Neural cell (in vitro differentiated cells): ENCODE results near the gene WFS1. TPM values are rescaled to one million over a fixed set of nuclear protein-coding genes. Genes with fewer than 3 reads are reported as not detected.

ENCODE experiments used
- H2AFZ ChIP-seq: fragments of 200-600, 300-800 bp; sonication (generic), shearing (Covaris generic); 2 replicates; pipeline ENCODE4 v1.6.0; 2014; ENCODE audit warnings: low read depth, mild to moderate bottlenecking, antibody characterized with exemption, low read length, moderate library complexity
- H3F3A ChIP-seq: fragments of 200-600 bp; shearing (Covaris generic); 2 replicates; pipeline ENCODE4 v1.6.1; 2016; ENCODE audit warnings: mild to moderate bottlenecking, moderate library complexity, mixed read lengths, antibody characterized with exemption, low read length; ENCODE audit not compliant: insufficient read depth, poor library complexity, severe bottlenecking
- H3K27ac ChIP-seq: fragments of 200-600, 300-800 bp; sonication (generic), shearing (Covaris generic); 2 replicates; pipeline ENCODE4 v1.5.1; 2014; ENCODE audit warnings: mild to moderate bottlenecking, low read length, moderate library complexity
- H3K27me3 ChIP-seq: fragments of 300-800, 200-600 bp; sonication (generic), shearing (Covaris generic); 2 replicates; pipeline ENCODE4 v1.6.0; 2014; ENCODE audit warnings: mild to moderate bottlenecking, low read depth, low read length, moderate library complexity; ENCODE audit not compliant: insufficient read depth
- H3K36me3 ChIP-seq: fragments of 300-800, 200-600 bp; sonication (generic), shearing (Covaris generic); 2 replicates; pipeline ENCODE4 v1.5.1; 2014; ENCODE audit warnings: mild to moderate bottlenecking, antibody characterized with exemption, low read length, moderate library complexity; ENCODE audit not compliant: insufficient read depth
- H3K4me2 ChIP-seq: fragments of 300-800, 200-600 bp; sonication (generic), shearing (Covaris generic); 2 replicates; pipeline ENCODE4 v1.6.0; 2014; ENCODE audit warnings: mild to moderate bottlenecking, low read length
- H3K4me3 ChIP-seq: fragments of 300-800, 200-600 bp; sonication (generic), shearing (Covaris generic); 2 replicates; pipeline ENCODE4 v1.5.1; 2014; ENCODE audit warnings: mild to moderate bottlenecking, low read length, moderate library complexity
- H3K79me2 ChIP-seq: fragments of 200-600 bp; shearing (Covaris generic); replicated peaks from 2 replicates; pipeline ENCODE4 v1.6.0; 2014; ENCODE audit warnings: mild to moderate bottlenecking, low read length, moderate library complexity; ENCODE audit not compliant: insufficient read depth
- H3K9ac ChIP-seq: fragments of 300-800, 200-600 bp; sonication (generic), shearing (Covaris generic); 2 replicates; pipeline ENCODE4 v1.6.1; 2016; ENCODE audit warnings: mild to moderate bottlenecking, low read length, mixed read lengths
- H3K9me2 ChIP-seq: fragments of 200-600 bp; shearing (Covaris generic); 2 replicates; pipeline ENCODE4 v1.6.1; 2016; ENCODE audit warnings: mild to moderate bottlenecking, low read length, mixed read lengths; ENCODE audit not compliant: insufficient read depth
- H3K9me3 ChIP-seq: fragments of 200-600, 300-800 bp; sonication (generic), shearing (Covaris generic); 2 replicates; pipeline ENCODE4 v1.6.1; 2016; ENCODE audit warnings: mild to moderate bottlenecking, mixed run types, low read length, moderate library complexity, mixed read lengths
- H4K20me1 ChIP-seq: fragments of 200-600 bp; shearing (Covaris generic); 2 replicates; pipeline ENCODE4 v1.6.1; 2016; ENCODE audit warnings: mild to moderate bottlenecking, mixed run types; ENCODE audit not compliant: insufficient read depth
- CTCF ChIP-seq: fragments of 450-650 bp; IDR thresholded peaks from 2 replicates; pipeline ENCODE4 v1.5.1; 2014; ENCODE audit warnings: antibody characterized with exemption, mild to moderate bottlenecking, moderate library complexity; ENCODE audit not compliant: poor library complexity, severe bottlenecking
- EP300 ChIP-seq: fragments of 450-650 bp; conservative IDR thresholded peaks from 2 replicates; pipeline ENCODE4 v1.6.1; 2014; ENCODE audit warnings: antibody characterized with exemption, mild to moderate bottlenecking, moderate library complexity; ENCODE audit not compliant: poor library complexity, severe bottlenecking
- EZH2 ChIP-seq: fragments of 200-600, 300-800 bp; shearing (Covaris generic), sonication (generic); IDR thresholded peaks from 2 replicates; pipeline ENCODE4 v1.6.1; 2014; ENCODE audit warnings: antibody characterized with exemption, low read length, borderline replicate concordance, mild to moderate bottlenecking; ENCODE audit not compliant: insufficient read depth, poor library complexity, severe bottlenecking
- MXI1 ChIP-seq: fragments of 450-650 bp; conservative IDR thresholded peaks from 2 replicates; pipeline ENCODE4 v1.6.1; 2014; ENCODE audit warnings: antibody characterized with exemption, mild to moderate bottlenecking; ENCODE audit not compliant: poor library complexity, severe bottlenecking
- POLR2AphosphoS5 ChIP-seq: IDR thresholded peaks from 2 replicates; pipeline ENCODE4 v1.6.1; 2012
- RAD21 ChIP-seq: fragments of 450-650 bp; conservative IDR thresholded peaks from 2 replicates; pipeline ENCODE4 v1.6.1; 2014; ENCODE audit warnings: antibody characterized with exemption, mild to moderate bottlenecking, moderate library complexity
- REST ChIP-seq: IDR thresholded peaks from 2 replicates; pipeline ENCODE4 v1.6.1; 2012; ENCODE audit warnings: borderline replicate concordance
- SMC3 ChIP-seq: fragments of 450-650 bp; conservative IDR thresholded peaks from 2 replicates; pipeline ENCODE4 v1.6.1; 2014; ENCODE audit warnings: antibody characterized with exemption, mild to moderate bottlenecking, moderate library complexity; ENCODE audit not compliant: poor library complexity
- TAF1 ChIP-seq: IDR thresholded peaks from 2 replicates; pipeline ENCODE4 v1.6.1; 2012; ENCODE audit warnings: low read depth
- polyA plus RNA-seq: library from polyadenylated mRNA; depleted of rRNA; stranded (reverse); fragments of >200 nt; gene quantifications from 2 replicates; pipeline ENCODE4 v1.2.3, GENCODE V29; 2014

The WFS1 gene
- polyA plus RNA-seq, 1 donor from 2014 or later, result 4.5 TPM

- Histone ChIP-seq H3K9me2 (no peaks in the 10 kb centered on the region), H4K20me1 (no peaks in the 10 kb centered on the region), H3K36me3 (no peaks in the 10 kb centered on the region), H3K27me3 (no peaks in the 10 kb centered on the region), H3K27ac (no peak overlapping the region), H3K79me2 (no peaks in the 10 kb centered on the region), H3K4me2 (no peak overlapping the region), H2AFZ (no peak overlapping the region), H3F3A (no peaks in the 10 kb centered on the region), H3K9ac (no peak overlapping the region), H3K9me3 (no peaks in the 10 kb centered on the region), H3K4me3 (no peak overlapping the region)
- TF ChIP-seq SMC3 (no peak), POLR2AphosphoS5 (no peak), TAF1 (no peak), CTCF (no peak), EP300 (no peak), MXI1 (no peak), REST (no peak), RAD21 (no peak), EZH2 (no peak)
These were observed 4.0 kb downstream of the WFS1 start for GRCh38 chr4:6273661-6273990.

- H3K27me3 ChIP-seq, result no peaks in the 10 kb centered on the region
- H3K4me3 ChIP-seq, result no peak overlapping the region
- H3K9ac ChIP-seq, result no peak overlapping the region
- TF ChIP-seq CTCF (no peak), EZH2 (no peak), SMC3 (no peak), EP300 (no peak), POLR2AphosphoS5 (no peak), REST (no peak), MXI1 (no peak), TAF1 (no peak), RAD21 (no peak)
- no peak overlapping the region for H2AFZ ChIP-seq
- no peak overlapping the region for H3K27ac ChIP-seq
- no peaks in the 10 kb centered on the region for H4K20me1 ChIP-seq
- no peaks in the 10 kb centered on the region for H3K36me3 ChIP-seq
- H3K9me2 ChIP-seq, result no peaks in the 10 kb centered on the region
- H3K79me2 ChIP-seq, result no peaks in the 10 kb centered on the region
- H3K4me2 ChIP-seq, result no peak overlapping the region
- H3K9me3 ChIP-seq, result no peaks in the 10 kb centered on the region
- no peaks in the 10 kb centered on the region for H3F3A ChIP-seq
These were observed 5.7 kb downstream of the WFS1 start for GRCh38 chr4:6275351-6275750.
